Upper lobe of right lung (tissue), 1 donor: ENCODE measurements around the gene YIPF6. TPM values are rescaled to one million over a fixed set of nuclear protein-coding genes. Genes with fewer than 3 reads are reported as not detected.
"Not testable (repeated sequence)": the region's sequence is repeated elsewhere in the genome, so short reads cannot be mapped to it uniquely, and the experiment has no call there.

Experiments
- ATAC-seq: fragments of 200-7000 bp; cut with Tn5 transposase; one replicate; pipeline ENCODE4 v1.9.1; 2020; ENCODE audit warnings: mild to moderate bottlenecking, moderate library complexity
- DNase-seq: peaks from one replicate; pipeline ENCODE4 v3.0.0-alpha.2; 2020
- H3K27ac ChIP-seq: fragments of 200-600 bp; one replicate; pipeline ENCODE4 v1.8.0; 2022
- H3K27me3 ChIP-seq: fragments of 200-600 bp; one replicate; pipeline ENCODE4 v1.8.0; 2022; ENCODE audit warnings: mild to moderate bottlenecking
- H3K36me3 ChIP-seq: fragments of 200-600 bp; one replicate; pipeline ENCODE4 v1.8.0; 2022
- H3K4me1 ChIP-seq: fragments of 200-600 bp; one replicate; pipeline ENCODE4 v1.8.0; 2022
- H3K4me3 ChIP-seq: fragments of 200-600 bp; one replicate; pipeline ENCODE4 v1.8.0; 2022; ENCODE audit warnings: mild to moderate bottlenecking
- H3K9me3 ChIP-seq: fragments of 200-600 bp; one replicate; pipeline ENCODE4 v1.8.0; 2022
- intact Hi-C: fragments of 100-400 bp; cut with DNase I; formaldehyde crosslinking; loops from one replicate; pipeline ENCODE4 v1.11.0; 2022
- total RNA-seq: library from RNA; stranded (reverse); fragmentation: NEBNext Ultra II Directional; extraction: Animal tissue kit (Norgen Biotek cat#: 25700); gene quantifications from one replicate; pipeline ENCODE4 v1.2.1, GENCODE V29; 2021
- TF ChIP-seq, protein P1 (sequence below): fragments of 200-600 bp; IDR thresholded peaks from one replicate; pipeline ENCODE4 v1.8.0; 2022; ENCODE audit warnings: antibody characterized with exemption
- donor health status: DM: no; HTN: yes; CAD: no; lungs with severe emphysema.

The YIPF6 gene
- total RNA-seq, 1 donor from 2014 or later: 44.5 TPM

DNA sequence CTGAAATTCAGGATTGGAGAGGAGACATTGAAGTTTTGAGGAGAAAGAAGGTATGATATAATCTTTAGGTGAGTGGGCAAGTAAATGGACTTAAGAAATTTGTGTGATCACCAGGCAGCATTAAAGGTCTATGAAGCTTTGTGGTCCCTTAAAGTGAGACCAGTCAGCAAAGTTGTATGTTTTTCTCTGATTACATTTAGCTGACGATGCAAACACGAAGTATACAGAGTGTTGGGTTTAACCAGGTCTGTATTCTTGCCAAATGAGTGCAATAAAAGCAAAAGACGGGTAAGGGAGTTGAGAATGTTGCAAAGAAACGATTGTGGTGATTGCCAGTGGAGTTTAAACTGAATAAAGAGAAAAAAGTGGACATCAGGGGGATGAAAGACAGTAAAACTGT, 11.6 kb upstream of the YIPF6 start:
- no peaks in the 10 kb centered on the region for H3K9me3 ChIP-seq
- DNase-seq: no peak
- H3K4me1 ChIP-seq: no peaks in the 10 kb centered on the region
- H3K27me3 ChIP-seq: no peaks in the 10 kb centered on the region
- H3K36me3 ChIP-seq: no peaks in the 10 kb centered on the region
- no peak overlapping the region for H3K27ac ChIP-seq
- ATAC-seq: no peak
- intact Hi-C loops: no loop called here
- H3K4me3 ChIP-seq: no peak overlapping the region
- TF ChIP-seq, protein P1, sequence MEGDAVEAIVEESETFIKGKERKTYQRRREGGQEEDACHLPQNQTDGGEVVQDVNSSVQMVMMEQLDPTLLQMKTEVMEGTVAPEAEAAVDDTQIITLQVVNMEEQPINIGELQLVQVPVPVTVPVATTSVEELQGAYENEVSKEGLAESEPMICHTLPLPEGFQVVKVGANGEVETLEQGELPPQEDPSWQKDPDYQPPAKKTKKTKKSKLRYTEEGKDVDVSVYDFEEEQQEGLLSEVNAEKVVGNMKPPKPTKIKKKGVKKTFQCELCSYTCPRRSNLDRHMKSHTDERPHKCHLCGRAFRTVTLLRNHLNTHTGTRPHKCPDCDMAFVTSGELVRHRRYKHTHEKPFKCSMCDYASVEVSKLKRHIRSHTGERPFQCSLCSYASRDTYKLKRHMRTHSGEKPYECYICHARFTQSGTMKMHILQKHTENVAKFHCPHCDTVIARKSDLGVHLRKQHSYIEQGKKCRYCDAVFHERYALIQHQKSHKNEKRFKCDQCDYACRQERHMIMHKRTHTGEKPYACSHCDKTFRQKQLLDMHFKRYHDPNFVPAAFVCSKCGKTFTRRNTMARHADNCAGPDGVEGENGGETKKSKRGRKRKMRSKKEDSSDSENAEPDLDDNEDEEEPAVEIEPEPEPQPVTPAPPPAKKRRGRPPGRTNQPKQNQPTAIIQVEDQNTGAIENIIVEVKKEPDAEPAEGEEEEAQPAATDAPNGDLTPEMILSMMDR: no peak

DNA sequence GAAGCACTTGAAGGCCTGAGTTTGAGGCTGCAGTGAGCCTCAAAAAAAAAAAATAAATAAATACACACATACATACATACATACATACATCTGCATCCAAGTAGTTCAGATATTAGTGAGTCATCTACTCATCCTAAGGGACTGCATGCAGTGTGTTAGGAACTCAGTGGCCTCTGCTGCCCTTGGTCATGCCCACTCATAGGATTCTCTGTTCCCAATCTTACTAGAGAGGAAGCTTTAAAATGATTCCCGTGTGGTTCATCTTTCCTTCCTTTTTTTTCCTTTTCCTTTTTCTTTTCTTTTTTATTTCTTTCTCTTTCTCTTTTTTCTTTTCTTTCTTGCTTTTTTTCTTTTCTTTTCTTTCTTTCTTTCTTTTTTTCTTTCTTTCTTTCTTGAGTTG, 10.9 kb upstream of the YIPF6 start:
- DNase-seq (no peak), ATAC-seq (no peak)
- Histone ChIP-seq H3K27me3 (no peaks in the 10 kb centered on the region), H3K9me3 (no peaks in the 10 kb centered on the region), H3K27ac (no peak overlapping the region), H3K4me3 (no peak overlapping the region), H3K4me1 (no peaks in the 10 kb centered on the region), H3K36me3 (no peaks in the 10 kb centered on the region)
- intact Hi-C loops: no loop called here
- TF ChIP-seq, protein P1: no peak

- Histone ChIP-seq H3K4me3 (no peak overlapping the region), H3K27me3 (no peaks in the 10 kb centered on the region), H3K4me1 (no peaks in the 10 kb centered on the region), H3K36me3 (no peaks in the 10 kb centered on the region), H3K27ac (no peak overlapping the region), H3K9me3 (no peaks in the 10 kb centered on the region)
- TF ChIP-seq, protein P1: no peak
- ATAC-seq (peak; percentile 74), DNase-seq (no peak)
- intact Hi-C loops: no loop called here
Observed at GRCh38 chrX:68488657-68489056, 10.2 kb upstream of the YIPF6 start.

- TF ChIP-seq, protein P1: peak; percentile 36
- H3K36me3 ChIP-seq: no peaks in the 10 kb centered on the region
- H3K4me1 ChIP-seq: no peaks in the 10 kb centered on the region
- no peaks in the 10 kb centered on the region for H3K27me3 ChIP-seq
- H3K4me3 ChIP-seq: no peak overlapping the region
- H3K9me3 ChIP-seq: no peaks in the 10 kb centered on the region
- intact Hi-C loops: no loop called here
- no peak overlapping the region for H3K27ac ChIP-seq
- DNase-seq (no peak), ATAC-seq (peak; percentile 82)
Observed at GRCh38 chrX:68490644-68491043, 8.2 kb upstream of the YIPF6 start.

DNA sequence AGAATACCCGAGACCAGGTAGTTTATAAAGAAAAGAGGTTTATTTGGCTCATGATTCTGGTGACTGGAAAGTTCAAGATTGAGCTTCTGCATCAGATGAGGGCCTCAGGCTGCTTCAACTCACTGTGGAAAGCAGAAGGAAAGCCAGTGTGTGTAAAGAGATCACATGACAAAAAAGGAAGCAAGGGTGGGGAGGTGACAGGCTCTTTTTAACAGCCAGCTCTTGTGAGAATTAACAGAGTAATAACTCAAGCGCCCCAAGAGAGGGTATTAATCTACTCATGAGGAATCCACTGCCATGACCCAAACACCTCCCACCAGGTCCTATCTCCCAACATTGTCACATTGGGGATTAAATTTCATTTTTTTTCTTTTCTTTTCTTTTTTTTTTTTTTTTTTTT, 6.3 kb upstream of the YIPF6 start:
- no peak for ATAC-seq
- Histone ChIP-seq H3K27ac (no peak overlapping the region), H3K4me3 (no peak overlapping the region), H3K27me3 (no peaks in the 10 kb centered on the region), H3K4me1 (no peaks in the 10 kb centered on the region), H3K36me3 (no peaks in the 10 kb centered on the region), H3K9me3 (no peaks in the 10 kb centered on the region)
- DNase-seq: no peak
- TF ChIP-seq, protein P1: no peak
- intact Hi-C loops: no loop called here

GRCh38 chrX:68493776-68494175, 5.1 kb upstream of the YIPF6 start:
- H3K9me3 ChIP-seq, H3K27ac ChIP-seq, H3K4me1 ChIP-seq, H3K36me3 ChIP-seq, H3K4me3 ChIP-seq, H3K27me3 ChIP-seq, ATAC-seq, intact Hi-C loops, DNase-seq: not testable (repeated sequence)
